Pancreas (tissue), 10 donors: ENCODE data around the gene DGKQ. TPM values are rescaled to one million over a fixed set of nuclear protein-coding genes. Genes with fewer than 3 reads are reported as not detected.

Experiments used
- ATAC-seq, 4 donors: fragments of 200-7000 bp; cut with Tn5 transposase; one replicate each; pipeline versions ENCODE4 v1.8.0 to v1.9.1; 2020; ENCODE audit warnings: mild to moderate bottlenecking in 4 of 4, moderate library complexity in 4 of 4
- DNase-seq, 6 donors: peaks; one replicate each; pipeline ENCODE4 v3.0.0-alpha.2; 2020
- FAIRE-seq: peaks from 2 replicates; lab custom pipeline; 2012; peaks lifted over from hg19 to GRCh38; lab: Jason Lieb, UNC
- H3K27ac ChIP-seq, 4 donors: fragments of 200-600 bp; sonication (generic); 1 replicate in 3 of 4; 2 replicates in 1 of 4; pipeline versions ENCODE4 v1.5.0 to v1.8.0; 2020
- H3K27me3 ChIP-seq, 4 donors: fragments of 200-600 bp; one replicate each; pipeline ENCODE4 v1.8.0; 2021
- H3K36me3 ChIP-seq, 3 donors: fragments of 200-600 bp; sonication (generic) in 1 of 3; one replicate each; pipeline versions ENCODE4 v1.5.0 to v1.8.0; 2020 to 2021
- H3K4me1 ChIP-seq, 3 donors: fragments of 200-600 bp; one replicate each; pipeline ENCODE4 v1.8.0; 2021
- H3K4me3 ChIP-seq, 4 donors: fragments of 200-600 bp; sonication (generic) in 2 of 4; one replicate each; pipeline versions ENCODE4 v1.5.0 to v1.8.0; 2020 to 2021
- H3K9me3 ChIP-seq, 4 donors: fragments of 200-600 bp; one replicate each; pipeline ENCODE4 v1.8.0; 2021
- WGBS, 2 donors: extraction: QIAGEN DNeasy Blood & Tissue Kit; methylation state at CpG; one replicate each; pipeline ENCODE4 v1.1.7; 2013; 5-methylcytosine and 5-hydroxymethylcytosine counted together
- intact Hi-C, 3 donors: fragments of 100-400 bp; cut with DNase I; formaldehyde crosslinking; loops; one replicate each; pipeline versions ENCODE4 v1.11.1 to v1.14.2; 2022
- polyA plus RNA-seq, 2 donors: library from polyadenylated mRNA; stranded (reverse); fragments of 200-250 nt; gene quantifications; one replicate each; pipeline ENCODE4 v1.2.3, GENCODE V29; 2013
- total RNA-seq, 6 donors: library from RNA; stranded (reverse); fragmentation: NEBNext Ultra II Directional in 4 of 6; extraction: Animal tissue kit (Norgen Biotek cat#: 25700) in 4 of 6; gene quantifications; one replicate each; pipeline versions ENCODE4 v1.2.1 to v1.2.4, GENCODE V29; 2021 to 2023
- TF ChIP-seq, protein P1 (sequence below), 4 donors: fragments of 200-600 bp; sonication (generic) in 3 of 4; IDR thresholded peaks; one replicate each; pipeline versions ENCODE4 v1.5.0 to v1.8.0; 2021; ENCODE audit warnings: antibody characterized with exemption in 4 of 4
- donor health status: healthy with polysubstance abuse.
- donor health status: DM: no; HTN: no; CAD: no; lungs with moderate emphysema.
- donor health status: DM: no; HTN: no; CAD: no.
- donor health status: control.
- donor health status: control.
- donor health status: Bipolar disorder and iron deficiency.
- donor health status: DM: yes; HTN: yes; CAD: no.
- donor health status: DM: no; HTN: no; CAD: no.
- donor health status: DM: no; HTN: no; CAD: no.
- donor health status: DM: yes; HTN: yes; CAD: no.

Gene DGKQ
- total and polyA plus RNA-seq, 8 donors: 5.7 to 11.7 (median 9.0) TPM

DNA sequence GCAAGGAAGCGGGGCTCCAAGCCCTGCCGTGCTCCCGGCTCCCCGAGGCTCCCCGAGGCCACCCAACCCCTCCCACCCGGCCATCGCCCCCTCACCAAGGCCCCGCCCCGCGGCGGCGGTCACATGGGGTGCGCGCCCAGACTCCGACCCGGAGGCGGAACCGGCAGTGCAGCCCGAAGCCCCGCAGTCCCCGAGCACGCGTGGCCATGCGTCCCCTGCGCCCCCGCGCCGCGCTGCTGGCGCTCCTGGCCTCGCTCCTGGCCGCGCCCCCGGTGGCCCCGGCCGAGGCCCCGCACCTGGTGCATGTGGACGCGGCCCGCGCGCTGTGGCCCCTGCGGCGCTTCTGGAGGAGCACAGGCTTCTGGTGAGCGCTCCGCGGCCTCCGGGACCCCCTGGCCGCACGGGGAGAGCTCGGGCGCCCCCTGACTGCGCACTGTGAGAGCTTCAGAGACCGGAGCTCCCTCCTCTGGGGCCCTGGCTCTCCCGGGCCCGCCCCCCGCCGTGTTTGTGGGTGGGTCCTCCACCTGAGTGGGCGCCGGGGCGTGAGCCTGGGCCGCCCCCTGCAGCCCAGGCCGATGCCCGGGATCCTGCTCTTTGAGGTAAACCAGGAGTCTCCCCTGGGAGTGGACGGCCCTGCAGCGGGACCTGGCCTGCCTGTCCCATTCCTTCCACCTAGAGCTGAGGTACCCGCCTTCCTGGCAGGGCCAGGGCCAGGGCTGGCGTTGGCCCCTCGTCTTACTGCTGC, 13.7 kb upstream of the DGKQ start, which contains the start of gene IDUA:
Gene IDUA, plus strand, starts transcription at position 166 of the 745 bp plus-strand sequence. Its CDS starts 41 bp downstream, at position 207.
- FAIRE-seq (no peak), DNase-seq (peak; percentile 74 to 92 (median 81)), ATAC-seq (peak; percentile 80 to 86 (median 84))
- intact Hi-C loops: no loop called here
- 1% methylated on average over 61 to 69 of the region's 69 CpGs for WGBS, 2 donors
- Histone ChIP-seq H3K4me1 (peaks cover 10 to 22% (median 17%) of the 10 kb centered on the region in 3 donors), H3K36me3 (no peaks in the 10 kb centered on the region), H3K27me3 (no peaks in the 10 kb centered on the region), H3K27ac (peak within 1 kb of the TSS; percentile 36 to 72 (median 48)), H3K4me3 (peak within 1 kb of the TSS; percentile 48 to 82 (median 72)), H3K9me3 (no peaks in the 10 kb centered on the region)
- TF ChIP-seq, protein P1, sequence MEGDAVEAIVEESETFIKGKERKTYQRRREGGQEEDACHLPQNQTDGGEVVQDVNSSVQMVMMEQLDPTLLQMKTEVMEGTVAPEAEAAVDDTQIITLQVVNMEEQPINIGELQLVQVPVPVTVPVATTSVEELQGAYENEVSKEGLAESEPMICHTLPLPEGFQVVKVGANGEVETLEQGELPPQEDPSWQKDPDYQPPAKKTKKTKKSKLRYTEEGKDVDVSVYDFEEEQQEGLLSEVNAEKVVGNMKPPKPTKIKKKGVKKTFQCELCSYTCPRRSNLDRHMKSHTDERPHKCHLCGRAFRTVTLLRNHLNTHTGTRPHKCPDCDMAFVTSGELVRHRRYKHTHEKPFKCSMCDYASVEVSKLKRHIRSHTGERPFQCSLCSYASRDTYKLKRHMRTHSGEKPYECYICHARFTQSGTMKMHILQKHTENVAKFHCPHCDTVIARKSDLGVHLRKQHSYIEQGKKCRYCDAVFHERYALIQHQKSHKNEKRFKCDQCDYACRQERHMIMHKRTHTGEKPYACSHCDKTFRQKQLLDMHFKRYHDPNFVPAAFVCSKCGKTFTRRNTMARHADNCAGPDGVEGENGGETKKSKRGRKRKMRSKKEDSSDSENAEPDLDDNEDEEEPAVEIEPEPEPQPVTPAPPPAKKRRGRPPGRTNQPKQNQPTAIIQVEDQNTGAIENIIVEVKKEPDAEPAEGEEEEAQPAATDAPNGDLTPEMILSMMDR (IDR thresholded peaks at IDR 0.05): peak in 1 of 4 donors; percentile 10

DNA sequence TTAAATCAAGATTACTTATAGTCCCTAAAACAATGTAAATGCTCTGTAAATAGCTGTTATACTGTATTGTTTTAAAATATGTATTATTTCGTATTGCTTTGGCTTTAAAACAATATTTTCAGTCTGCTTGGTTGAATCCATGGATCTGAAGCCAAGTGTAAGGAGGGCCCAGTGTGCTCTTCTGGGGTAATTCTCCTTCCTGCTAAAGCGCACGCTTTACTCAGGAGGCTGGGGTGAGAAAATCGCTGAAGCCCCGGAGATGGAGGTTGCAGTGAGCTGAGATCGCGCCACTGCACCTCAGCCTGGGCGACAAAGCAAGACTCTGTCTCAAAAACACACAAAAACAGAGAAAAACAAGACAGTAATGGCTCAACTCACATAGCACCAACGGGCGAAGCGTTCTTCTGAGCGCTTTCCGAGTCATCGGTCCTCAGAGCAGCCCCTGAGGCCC, 13.1 kb upstream of the DGKQ start:
- Histone ChIP-seq H3K27ac (peak overlapping the region; percentile 36 to 72 (median 48)), H3K36me3 (no peaks in the 10 kb centered on the region), H3K27me3 (no peaks in the 10 kb centered on the region), H3K4me3 (peak overlapping the region; percentile 48 to 82 (median 72)), H3K4me1 (peaks cover 6 to 18% (median 14%) of the 10 kb centered on the region in 3 donors), H3K9me3 (no peaks in the 10 kb centered on the region)
- intact Hi-C loops: no loop called here
- ATAC-seq: peak; percentile 3 to 29 (median 16)
- WGBS, 2 donors: 1 to 3% methylated on average over 14 of the region's 14 CpGs
- no peak for FAIRE-seq
- DNase-seq: no peak
- TF ChIP-seq, protein P1 (IDR thresholded peaks at IDR 0.05): no peak

DNA sequence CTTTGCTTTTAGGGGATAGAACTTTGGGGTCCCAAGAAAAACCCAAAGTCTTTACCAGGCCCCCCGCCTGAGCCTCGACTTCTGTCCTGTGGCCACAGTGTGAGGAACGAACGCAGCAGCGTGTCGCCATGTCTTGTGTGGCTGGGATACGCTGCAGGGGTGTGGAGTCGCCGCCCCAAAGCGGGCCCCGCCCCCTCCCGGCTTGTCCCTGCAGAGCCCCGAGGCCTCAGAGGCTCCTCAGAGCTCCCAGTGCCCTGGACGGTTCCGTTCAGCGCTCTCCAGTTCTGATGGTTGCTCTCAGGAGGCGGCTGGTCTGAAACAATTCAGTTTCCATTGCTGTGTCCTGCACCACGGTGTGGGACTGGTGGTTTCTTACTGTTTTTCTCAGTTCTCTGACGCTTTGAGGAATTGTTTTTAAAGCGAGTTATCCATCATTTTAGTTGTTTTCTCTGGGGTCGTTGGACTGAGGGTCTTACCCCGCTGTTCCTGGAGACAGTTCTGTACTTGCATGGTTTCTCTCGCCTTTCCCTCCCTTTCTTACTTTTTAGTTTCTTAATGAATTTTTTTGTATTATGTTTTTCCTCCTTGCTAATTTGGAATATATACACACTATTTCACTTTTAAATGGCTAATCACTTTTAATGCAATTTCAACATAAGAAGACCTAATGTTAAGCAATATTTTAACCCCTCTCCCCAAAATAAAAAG, 11.9 kb upstream of the DGKQ start:
- Histone ChIP-seq H3K36me3 (no peaks in the 10 kb centered on the region), H3K27ac (peak overlapping the region in 2 of 4 donors; percentile 8 to 34), H3K4me3 (peak overlapping the region in 2 of 4 donors; percentile 22 to 43), H3K4me1 (peaks cover 6 to 18% (median 14%) of the 10 kb centered on the region in 3 donors), H3K9me3 (no peaks in the 10 kb centered on the region), H3K27me3 (no peaks in the 10 kb centered on the region)
- no peak for FAIRE-seq
- ATAC-seq: peak; percentile 76 to 84 (median 82)
- TF ChIP-seq, protein P1 (IDR thresholded peaks at IDR 0.05): no peak
- intact Hi-C loops: no loop called here
- DNase-seq: peak; percentile 74 to 92 (median 83)
- 30 to 37% methylated on average over 23 of the region's 23 CpGs for WGBS, 2 donors

DNA sequence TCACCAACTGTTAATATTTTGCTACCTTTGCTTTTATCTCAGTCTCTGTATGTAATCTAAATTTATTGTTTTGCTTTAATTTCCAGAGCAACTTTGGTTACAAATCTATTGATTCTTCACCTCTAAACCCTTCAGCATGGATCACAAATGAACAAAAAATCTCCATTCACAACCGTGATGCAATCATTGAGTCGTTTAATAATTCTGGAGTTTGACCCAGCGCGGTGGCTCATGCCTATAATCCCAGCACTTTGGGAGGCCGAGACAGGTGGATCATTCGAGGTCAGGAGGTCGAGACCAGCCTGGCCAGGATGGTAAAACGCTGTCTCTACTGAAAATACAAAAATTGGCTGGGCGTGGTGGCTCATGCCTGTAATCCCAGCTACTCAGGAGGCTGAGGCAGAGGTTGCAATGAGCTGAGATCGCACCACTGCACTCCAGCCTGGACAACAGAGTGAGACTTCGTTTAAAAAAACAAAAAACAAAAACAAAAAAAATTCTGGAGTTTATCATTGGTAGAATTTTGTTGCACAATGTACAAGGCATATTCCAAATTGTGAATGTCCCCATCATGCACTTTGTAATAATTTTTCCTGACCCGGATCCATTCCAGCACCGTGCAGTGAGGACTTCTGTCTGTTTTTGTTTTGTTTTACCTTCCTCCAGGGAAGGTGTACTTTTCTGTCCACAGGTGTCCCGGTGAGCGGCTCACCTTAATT, 11.1 kb upstream of the DGKQ start:
- 60 to 65% methylated on average over 15 of the region's 15 CpGs for WGBS, 2 donors
- no peak for FAIRE-seq
- peak overlapping the region in 2 of 4 donors; percentile 22 to 43 for H3K4me3 ChIP-seq

More for the DNA sequence above, 11.1 kb upstream of the DGKQ start:
- ATAC-seq (peak in 2 of 4 donors; percentile 7 to 8), DNase-seq (peak in 1 of 6 donors; percentile 10)
- TF ChIP-seq, protein P1 (IDR thresholded peaks at IDR 0.05): no peak
- H3K9me3 ChIP-seq: no peaks in the 10 kb centered on the region
- no peaks in the 10 kb centered on the region for H3K36me3 ChIP-seq
- no peaks in the 10 kb centered on the region for H3K27me3 ChIP-seq
- intact Hi-C loops: no loop called here
- peak overlapping the region in 2 of 4 donors; percentile 8 to 34 for H3K27ac ChIP-seq
- H3K4me1 ChIP-seq: peaks cover 6 to 18% (median 14%) of the 10 kb centered on the region in 3 donors
